Tibial nerve (tissue), 4 donors: ENCODE data around the gene FAM234A. TPM values are rescaled to one million over a fixed set of nuclear protein-coding genes. Genes with fewer than 3 reads are reported as not detected.
A peak's percentile ranks its signal among the peaks of the same experiment; 100 is the strongest.

Experiments
- DNase-seq, 2 donors: peaks; one replicate each; pipeline ENCODE4 v3.0.0-alpha.2; 2019; ENCODE audit warnings: low spot score in 2 of 2
- H3K27ac ChIP-seq, 4 donors: fragments of 200-600 bp; sonication (generic) in 3 of 4; one replicate each; pipeline ENCODE4 v1.5.1; 2017 to 2019; ENCODE audit warnings: mild to moderate bottlenecking in 1 of 4
- H3K27me3 ChIP-seq, 2 donors: fragments of 200-600 bp; sonication (generic) in 1 of 2; one replicate each; pipeline versions ENCODE4 v1.5.1 to v1.6.0; 2017 to 2019
- H3K36me3 ChIP-seq, 3 donors: fragments of 200-600 bp; sonication (generic); one replicate each; pipeline ENCODE4 v1.5.1; 2018 to 2019
- H3K4me1 ChIP-seq, 4 donors: fragments of 200-600 bp; sonication (generic) in 3 of 4; one replicate each; pipeline ENCODE4 v1.5.1; 2017 to 2019
- H3K4me3 ChIP-seq, 4 donors: fragments of 200-600 bp; sonication (generic) in 3 of 4; one replicate each; pipeline ENCODE4 v1.5.1; 2017 to 2019; ENCODE audit warnings: mild to moderate bottlenecking in 1 of 4, moderate library complexity in 1 of 4
- H3K9me3 ChIP-seq, 4 donors: fragments of 200-600 bp; sonication (generic) in 3 of 4; one replicate each; pipeline ENCODE4 v1.5.1; 2017 to 2019
- CTCF ChIP-seq, 5 experiments: fragments of 200-600 bp in 3 of 5; fragments of 450-650 bp in 2 of 5; sonication (generic) in 3 of 5; IDR thresholded peaks; one replicate each; pipeline ENCODE4 v1.5.1; 2016 to 2019; ENCODE audit warnings: antibody characterized with exemption in 5 of 5, mild to moderate bottlenecking in 3 of 5, moderate library complexity in 2 of 5
- EP300 ChIP-seq, 2 donors: sonication (generic); formaldehyde crosslinking; IDR thresholded peaks; one replicate each; pipeline ENCODE4 v1.6.1; 2017; ENCODE audit warnings: antibody characterized with exemption in 2 of 2, mild to moderate bottlenecking in 1 of 2
- POLR2A ChIP-seq, 2 donors: fragments of 450-650 bp; IDR thresholded peaks; one replicate each; pipeline ENCODE4 v1.6.1; 2017; ENCODE audit warnings: antibody characterized with exemption in 2 of 2, mild to moderate bottlenecking in 2 of 2, moderate library complexity in 2 of 2
- WGBS, 2 donors: methylation state at CpG; one replicate each; pipeline ENCODE4 v1.1.5; 2018; 5-methylcytosine and 5-hydroxymethylcytosine counted together
- total RNA-seq, 4 donors: library from RNA; depleted of rRNA; stranded (reverse); fragments of >200 nt; gene quantifications; one replicate each; pipeline ENCODE4 v1.1.0, GENCODE V29; 2016

FAM234A gene
- total RNA-seq, 4 donors from 2014 or later: 73.5 to 192 (median 99.0) TPM

GRCh38 chr16:268141-269053 is 33.8 kb downstream of the FAM234A start:
- TF ChIP-seq CTCF (IDR thresholded peaks at IDR 0.05) (no peak), POLR2A (IDR thresholded peaks at IDR 0.05) (no peak), EP300 (IDR thresholded peaks at IDR 0.05) (no peak)
- Histone ChIP-seq H3K4me3 (no peak overlapping the region), H3K27ac (peak overlapping the region in 2 of 4 donors; percentile 5 to 60), H3K27me3 (no peaks in the 10 kb centered on the region), H3K4me1 (peaks cover 0 to 16% (median 0%) of the 10 kb centered on the region in 4 donors), H3K9me3 (no peaks in the 10 kb centered on the region), H3K36me3 (peaks cover 0 to 34% (median 3%) of the 10 kb centered on the region in 3 donors)
- DNase-seq: no peak
- WGBS, 2 donors: 67 to 72% methylated on average over 39 to 40 of the region's 40 CpGs

- Histone ChIP-seq H3K4me1 (peaks cover 0 to 16% (median 0%) of the 10 kb centered on the region in 4 donors), H3K4me3 (no peak overlapping the region), H3K9me3 (no peaks in the 10 kb centered on the region), H3K27me3 (peaks cover 0 to 1% of the 10 kb centered on the region in 2 donors), H3K27ac (peak overlapping the region in 1 of 4 donors; percentile 60), H3K36me3 (peaks cover 0 to 30% (median 0%) of the 10 kb centered on the region in 3 donors)
- DNase-seq: no peak
- WGBS, 2 donors: 74% methylated on average over 17 to 24 of the region's 24 CpGs
- no peak for TF ChIP-seq CTCF (IDR thresholded peaks at IDR 0.05)
- no peak for TF ChIP-seq POLR2A (IDR thresholded peaks at IDR 0.05)
- TF ChIP-seq EP300 (IDR thresholded peaks at IDR 0.05): no peak
Observed at GRCh38 chr16:269061-269796, 34.6 kb downstream of the FAM234A start.

GRCh38 chr16:270381-271255 is 36.0 kb downstream of the FAM234A start:
- Histone ChIP-seq H3K27ac (peak overlapping the region in 1 of 4 donors; percentile 22), H3K9me3 (no peaks in the 10 kb centered on the region), H3K4me3 (no peak overlapping the region), H3K36me3 (peaks cover 0 to 17% (median 0%) of the 10 kb centered on the region in 3 donors), H3K27me3 (peaks cover 0 to 11% of the 10 kb centered on the region in 2 donors), H3K4me1 (peaks cover 0 to 23% (median 8%) of the 10 kb centered on the region in 4 donors)
- 85 to 87% methylated on average over 12 to 33 of the region's 34 CpGs for WGBS, 2 donors
- DNase-seq: no peak
- no peak for TF ChIP-seq CTCF (IDR thresholded peaks at IDR 0.05)
- no peak for TF ChIP-seq POLR2A (IDR thresholded peaks at IDR 0.05)
- TF ChIP-seq EP300 (IDR thresholded peaks at IDR 0.05): no peak

- 72 to 82% methylated on average over 24 to 30 of the region's 36 CpGs for WGBS, 2 donors
- Histone ChIP-seq H3K4me3 (no peak overlapping the region), H3K27ac (no peak overlapping the region), H3K36me3 (peaks cover 0 to 15% (median 0%) of the 10 kb centered on the region in 3 donors), H3K9me3 (no peaks in the 10 kb centered on the region), H3K4me1 (peaks cover 0 to 20% (median 8%) of the 10 kb centered on the region in 4 donors), H3K27me3 (peaks cover 0 to 16% of the 10 kb centered on the region in 2 donors)
- TF ChIP-seq POLR2A (IDR thresholded peaks at IDR 0.05) (no peak), CTCF (IDR thresholded peaks at IDR 0.05) (no peak)
- DNase-seq: no peak
Observed at GRCh38 chr16:272633-273546, 38.3 kb downstream of the FAM234A start.
